HG03575 (cell line): ENCODE data around the gene DHX35.
"Not testable (repeated sequence)": the region's sequence is repeated elsewhere in the genome, so short reads cannot be mapped to it uniquely, and the experiment has no call there.

ENCODE experiments used
- ATAC-seq: cut with Tn5 transposase; IDR thresholded peaks from one replicate; pipeline ENCODE4 v1.9.1; 2021; ENCODE audit not compliant: unreplicated experiment, insufficient number of reproducible peaks, low FRiP score; ENCODE audit errors: extremely low read depth

DHX35 gene

GRCh38 chr20:38969708-38970107 is 7.6 kb downstream of the DHX35 start:
- ATAC-seq = no peak

- ATAC-seq = no peak
Observed at GRCh38 chr20:38970302-38970701, 8.2 kb downstream of the DHX35 start.

- no peak for ATAC-seq
Observed at GRCh38 chr20:38973107-38973506, 11.0 kb downstream of the DHX35 start.

- no peak for ATAC-seq
Observed at GRCh38 chr20:38973645-38974044, 11.5 kb downstream of the DHX35 start.

- ATAC-seq = no peak
Observed at GRCh38 chr20:38975539-38976120, 13.5 kb downstream of the DHX35 start.

- no peak for ATAC-seq
Observed at GRCh38 chr20:38979434-38979833, 17.3 kb downstream of the DHX35 start.

- no peak for ATAC-seq
Observed at GRCh38 chr20:38979842-38980241, 17.7 kb downstream of the DHX35 start.

- no peak for ATAC-seq
Observed at GRCh38 chr20:38982291-38982690, 20.1 kb downstream of the DHX35 start.

GRCh38 chr20:38985060-38985459 is 22.9 kb downstream of the DHX35 start:
- no peak for ATAC-seq

GRCh38 chr20:38985603-38986170 is 23.5 kb downstream of the DHX35 start:
- ATAC-seq = no peak

- no peak for ATAC-seq
Observed at GRCh38 chr20:38986663-38987062, 24.5 kb downstream of the DHX35 start.

GRCh38 chr20:38987777-38988176 is 25.6 kb downstream of the DHX35 start:
- no peak for ATAC-seq

- ATAC-seq = no peak
Observed at GRCh38 chr20:38990728-38991127, 28.6 kb downstream of the DHX35 start.

GRCh38 chr20:38991814-38992704 is 29.9 kb downstream of the DHX35 start:
- no peak for ATAC-seq

- ATAC-seq = no peak
Observed at GRCh38 chr20:38995536-38996044, 33.4 kb downstream of the DHX35 start.

- ATAC-seq = not testable (repeated sequence)
Observed at GRCh38 chr20:38996866-38997265, 34.7 kb downstream of the DHX35 start.

- peak; percentile 72 for ATAC-seq
Observed at GRCh38 chr20:38997622-38998021, 35.5 kb downstream of the DHX35 start.

GRCh38 chr20:38999217-38999616 is 37.1 kb downstream of the DHX35 start:
- no peak for ATAC-seq

GRCh38 chr20:38999965-39000910 is 38.1 kb downstream of the DHX35 start:
- ATAC-seq = no peak
